Gastroesophageal sphincter (tissue), 4 donors: ENCODE results near the gene CIZ1. TPM values are rescaled to one million over a fixed set of nuclear protein-coding genes. Genes with fewer than 3 reads are reported as not detected.

ENCODE experiments used
- ATAC-seq: fragments of 150-250 bp; one replicate; pipeline ENCODE4 v1.9.1; 2016; ENCODE audit warnings: mild to moderate bottlenecking, moderate library complexity
- H3K27ac ChIP-seq, 4 donors: fragments of 200-600 bp; sonication (generic) in 3 of 4; 1 replicate in 3 of 4; 2 replicates in 1 of 4; pipeline ENCODE4 v1.5.1; 2016 to 2019
- H3K27me3 ChIP-seq: fragments of 200-600 bp; sonication (generic); one replicate; pipeline ENCODE4 v1.5.1; 2019
- H3K36me3 ChIP-seq, 2 donors: fragments of 200-600 bp; sonication (generic); one replicate each; pipeline ENCODE4 v1.5.1; 2019; ENCODE audit warnings: control low read depth in 1 of 2
- H3K4me1 ChIP-seq, 3 donors: fragments of 200-600 bp; sonication (generic); 1 replicate in 2 of 3; 2 replicates in 1 of 3; pipeline ENCODE4 v1.5.1; 2016 to 2019; ENCODE audit warnings: control low read depth in 2 of 3
- H3K4me3 ChIP-seq, 2 donors: fragments of 200-600 bp; sonication (generic); one replicate each; pipeline ENCODE4 v1.5.1; 2019; ENCODE audit warnings: mild to moderate bottlenecking in 1 of 2, moderate library complexity in 1 of 2
- H3K9me3 ChIP-seq, 3 donors: fragments of 200-600 bp; sonication (generic); one replicate each; pipeline ENCODE4 v1.5.1; 2017 to 2019; ENCODE audit warnings: control low read depth in 2 of 3
- EP300 ChIP-seq: sonication (generic); formaldehyde crosslinking; IDR thresholded peaks from one replicate; pipeline ENCODE4 v1.6.1; 2017; ENCODE audit warnings: antibody characterized with exemption, mild to moderate bottlenecking
- POLR2A ChIP-seq, 2 donors: fragments of 450-650 bp; IDR thresholded peaks; one replicate each; pipeline ENCODE4 v1.6.1; 2017; ENCODE audit warnings: antibody characterized with exemption in 2 of 2, mild to moderate bottlenecking in 2 of 2, moderate library complexity in 1 of 2
- POLR2AphosphoS5 ChIP-seq: sonication (generic); formaldehyde crosslinking; IDR thresholded peaks from one replicate; pipeline ENCODE4 v1.6.1; 2017; ENCODE audit warnings: antibody characterized with exemption
- WGBS, 2 donors: methylation state at CpG; one replicate each; pipeline ENCODE4 v1.1.5; 2018; ENCODE audit warnings: low coverage in 1 of 2; 5-methylcytosine and 5-hydroxymethylcytosine counted together
- total RNA-seq, 4 donors: library from RNA; depleted of rRNA; stranded (reverse); fragments of >200 nt; gene quantifications; one replicate each; pipeline ENCODE4 v1.1.0, GENCODE V29; 2016
- TF ChIP-seq, protein P1 (sequence below), 4 experiments: fragments of 200-600 bp in 2 of 4; fragments of 450-650 bp in 2 of 4; sonication (generic) in 1 of 4; IDR thresholded peaks; one replicate each; pipeline ENCODE4 v1.5.1; 2017 to 2019; ENCODE audit warnings: antibody characterized with exemption in 4 of 4, mild to moderate bottlenecking in 2 of 4, moderate library complexity in 2 of 4

CIZ1 gene
- total RNA-seq, 4 donors from 2014 or later, result 41.7 to 83.9 (median 58.1) TPM

- H3K4me1 ChIP-seq, result peaks cover 0 to 14% (median 4%) of the 10 kb centered on the region in 3 donors
- H3K27ac ChIP-seq, result no peak overlapping the region
- WGBS, 2 donors, result 85% methylated on average over 2 of the region's 7 CpGs; no CpG with 5 or more reads in 1 of the 2 donors
- no peaks in the 10 kb centered on the region for H3K36me3 ChIP-seq
- H3K9me3 ChIP-seq, result no peaks in the 10 kb centered on the region
- no peak for ATAC-seq
- H3K27me3 ChIP-seq, result no peaks in the 10 kb centered on the region
- no peak for TF ChIP-seq EP300
- TF ChIP-seq POLR2A (IDR thresholded peaks at IDR 0.05), result no peak
- no peak for TF ChIP-seq POLR2AphosphoS5
- TF ChIP-seq, protein P1, sequence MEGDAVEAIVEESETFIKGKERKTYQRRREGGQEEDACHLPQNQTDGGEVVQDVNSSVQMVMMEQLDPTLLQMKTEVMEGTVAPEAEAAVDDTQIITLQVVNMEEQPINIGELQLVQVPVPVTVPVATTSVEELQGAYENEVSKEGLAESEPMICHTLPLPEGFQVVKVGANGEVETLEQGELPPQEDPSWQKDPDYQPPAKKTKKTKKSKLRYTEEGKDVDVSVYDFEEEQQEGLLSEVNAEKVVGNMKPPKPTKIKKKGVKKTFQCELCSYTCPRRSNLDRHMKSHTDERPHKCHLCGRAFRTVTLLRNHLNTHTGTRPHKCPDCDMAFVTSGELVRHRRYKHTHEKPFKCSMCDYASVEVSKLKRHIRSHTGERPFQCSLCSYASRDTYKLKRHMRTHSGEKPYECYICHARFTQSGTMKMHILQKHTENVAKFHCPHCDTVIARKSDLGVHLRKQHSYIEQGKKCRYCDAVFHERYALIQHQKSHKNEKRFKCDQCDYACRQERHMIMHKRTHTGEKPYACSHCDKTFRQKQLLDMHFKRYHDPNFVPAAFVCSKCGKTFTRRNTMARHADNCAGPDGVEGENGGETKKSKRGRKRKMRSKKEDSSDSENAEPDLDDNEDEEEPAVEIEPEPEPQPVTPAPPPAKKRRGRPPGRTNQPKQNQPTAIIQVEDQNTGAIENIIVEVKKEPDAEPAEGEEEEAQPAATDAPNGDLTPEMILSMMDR (IDR thresholded peaks at IDR 0.05), result no peak
- H3K4me3 ChIP-seq, result no peak overlapping the region
Observed at GRCh38 chr9:128155736-128156500, 35.5 kb downstream of the CIZ1 start.

DNA sequence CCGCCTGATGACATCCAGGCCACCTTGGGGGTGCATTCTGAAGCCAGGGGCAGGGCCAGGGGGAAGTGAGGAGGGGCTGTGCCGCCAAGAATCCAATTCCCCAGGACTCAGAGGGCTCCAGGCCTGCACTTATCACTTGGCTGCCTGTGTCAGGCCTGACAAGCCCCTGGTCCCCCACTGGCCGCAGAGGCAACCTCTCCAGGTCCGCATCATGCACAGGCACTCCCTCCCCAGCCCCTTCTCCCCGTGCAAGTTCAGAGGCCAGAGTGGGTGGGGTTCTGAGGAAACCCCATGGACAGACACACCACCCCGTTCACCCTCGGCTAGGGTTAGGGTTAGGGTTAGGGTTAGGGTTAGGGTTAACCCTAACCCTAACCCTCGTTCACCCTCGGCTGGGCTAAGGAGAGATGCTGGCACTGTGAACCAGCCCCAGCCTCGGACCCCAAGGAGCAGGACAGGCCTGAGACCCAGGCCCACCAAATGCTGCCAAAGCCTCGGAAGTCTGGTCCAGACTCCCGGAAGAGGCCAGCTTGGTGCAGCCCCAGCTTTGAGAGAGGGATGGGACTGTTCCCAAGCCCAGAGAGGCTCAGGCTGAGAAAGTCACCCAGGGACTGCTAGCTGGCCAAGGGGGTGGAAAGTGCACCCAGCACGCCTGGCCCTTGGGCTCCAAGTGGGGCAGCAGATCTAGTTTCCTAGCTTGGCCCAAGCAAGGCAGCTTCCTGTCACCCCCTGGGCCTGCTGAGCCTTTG is 37.3 kb downstream of the CIZ1 start:
- H3K27me3 ChIP-seq, result no peaks in the 10 kb centered on the region
- no peak for ATAC-seq
- H3K36me3 ChIP-seq, result no peaks in the 10 kb centered on the region
- H3K9me3 ChIP-seq, result no peaks in the 10 kb centered on the region
- H3K4me3 ChIP-seq, result no peak overlapping the region
- peaks cover 0 to 6% (median under 1%) of the 10 kb centered on the region in 3 donors for H3K4me1 ChIP-seq
- no peak overlapping the region for H3K27ac ChIP-seq
- no peak for TF ChIP-seq POLR2A (IDR thresholded peaks at IDR 0.05)
- TF ChIP-seq EP300, result no peak
- TF ChIP-seq, protein P1 (IDR thresholded peaks at IDR 0.05), result no peak
- TF ChIP-seq POLR2AphosphoS5, result no peak
- WGBS, 2 donors, result 100% methylated on average over 1 of the region's 13 CpGs; no CpG with 5 or more reads in 1 of the 2 donors

DNA sequence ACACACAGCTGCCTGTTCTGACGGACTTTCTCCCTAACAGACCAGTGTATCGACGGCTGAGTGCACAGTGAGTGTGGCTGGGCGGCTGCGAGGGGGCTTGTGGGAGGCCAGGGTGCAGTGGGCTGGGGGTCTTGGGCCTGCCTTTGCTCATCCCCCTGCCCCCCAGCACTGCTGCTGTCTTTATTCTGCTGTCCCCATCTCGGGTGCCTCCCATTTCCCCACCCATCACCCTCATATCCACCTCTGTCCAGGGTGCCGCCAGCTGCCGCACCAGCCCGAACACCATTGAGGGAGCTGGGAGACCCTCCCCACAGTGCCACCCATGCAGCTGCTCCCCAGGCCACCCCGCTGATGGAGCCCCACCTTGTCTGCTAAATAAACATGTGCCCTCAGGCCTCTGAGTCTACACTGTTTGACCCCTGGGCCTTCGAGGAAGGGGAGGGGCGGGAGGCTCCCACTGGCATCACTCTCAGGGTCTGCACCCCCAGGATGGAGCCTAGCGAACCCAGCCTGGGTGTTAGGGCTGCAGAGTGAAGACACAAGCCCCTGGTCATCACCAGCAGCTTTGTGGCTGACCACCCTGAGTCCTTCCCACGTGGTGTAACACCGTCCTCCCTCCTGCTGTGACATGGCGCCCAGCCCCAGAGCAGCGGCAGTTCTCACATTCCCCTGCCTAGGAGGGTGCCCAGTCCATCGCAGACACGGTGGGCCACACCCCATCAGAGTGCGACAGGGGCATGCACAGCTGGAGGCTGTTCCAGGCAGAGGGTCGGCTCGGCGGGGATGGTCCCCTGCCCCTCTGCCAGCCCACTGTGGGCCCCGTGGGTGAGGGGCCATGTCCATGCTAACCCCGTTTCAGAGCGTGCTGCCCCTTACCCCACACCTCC is 38.1 kb downstream of the CIZ1 start:
- peaks cover 0 to 11% (median 6%) of the 10 kb centered on the region in 3 donors for H3K4me1 ChIP-seq

More for the DNA sequence above, 38.1 kb downstream of the CIZ1 start:
- no peaks in the 10 kb centered on the region for H3K27me3 ChIP-seq
- WGBS, 2 donors, result 60% methylated on average over 1 of the region's 26 CpGs; no CpG with 5 or more reads in 1 of the 2 donors
- TF ChIP-seq POLR2A (IDR thresholded peaks at IDR 0.05) (no peak), EP300 (no peak), POLR2AphosphoS5 (no peak)
- TF ChIP-seq, protein P1 (IDR thresholded peaks at IDR 0.05), result no peak
- H3K4me3 ChIP-seq, result no peak overlapping the region
- no peaks in the 10 kb centered on the region for H3K9me3 ChIP-seq
- no peak overlapping the region for H3K27ac ChIP-seq
- H3K36me3 ChIP-seq, result no peaks in the 10 kb centered on the region
- no peak for ATAC-seq
